Hepatic stellate cell (primary cell): ENCODE data around the gene MRPS25.
A peak's percentile ranks its signal among the peaks of the same experiment; 100 is the strongest.

Source experiments
- DNase-seq: peaks from one replicate; pipeline ENCODE4 v3.0.0; 2011; ENCODE audit warnings: low spot score

Gene MRPS25

GRCh38 chr3:15081960-15082664, 17.0 kb upstream of the MRPS25 start:
- DNase-seq = peak; percentile 14

- no peak for DNase-seq
Measured at GRCh38 chr3:15079091-15079490, 14.0 kb upstream of the MRPS25 start.

GRCh38 chr3:15074500-15074899, 9.4 kb upstream of the MRPS25 start:
- no peak for DNase-seq

- no peak for DNase-seq
Measured at GRCh38 chr3:15071699-15072098, 6.6 kb upstream of the MRPS25 start.

GRCh38 chr3:15069441-15069840, 4.3 kb upstream of the MRPS25 start:
- DNase-seq = no peak

GRCh38 chr3:15066467-15066866, 1.4 kb upstream of the MRPS25 start:
- no peak for DNase-seq

- DNase-seq = no peak
Measured at GRCh38 chr3:15065550-15066007, 464 bp upstream of the MRPS25 start.

- DNase-seq = peak; percentile 56
Measured at GRCh38 chr3:15064299-15064834, 748 bp downstream of the MRPS25 start.

- no peak for DNase-seq
Measured at GRCh38 chr3:15063656-15064286, 1.3 kb downstream of the MRPS25 start.

- no peak for DNase-seq
Measured at GRCh38 chr3:15063238-15063637, 1.9 kb downstream of the MRPS25 start.

- DNase-seq = no peak
Measured at GRCh38 chr3:15060029-15060428, 5.1 kb downstream of the MRPS25 start.

GRCh38 chr3:15056676-15057404, 8.3 kb downstream of the MRPS25 start:
- no peak for DNase-seq

- DNase-seq = peak; percentile 34
Measured at GRCh38 chr3:15055019-15055557, 10.0 kb downstream of the MRPS25 start.

GRCh38 chr3:15053541-15053940, 11.6 kb downstream of the MRPS25 start:
- DNase-seq = no peak

- DNase-seq = no peak
Measured at GRCh38 chr3:15052335-15053242, 12.5 kb downstream of the MRPS25 start.

- peak; percentile 59 for DNase-seq
Measured at GRCh38 chr3:15051531-15051930, 13.6 kb downstream of the MRPS25 start.

GRCh38 chr3:15050405-15051092, 14.6 kb downstream of the MRPS25 start:
- no peak for DNase-seq

GRCh38 chr3:15049584-15049983, 15.5 kb downstream of the MRPS25 start:
- DNase-seq = no peak

- DNase-seq = no peak
Measured at GRCh38 chr3:15045667-15046066, 19.4 kb downstream of the MRPS25 start.

GRCh38 chr3:15044326-15044725, 20.8 kb downstream of the MRPS25 start:
- no peak for DNase-seq
